SKM-1 (cell line): ENCODE results near the gene MAGEA3.
"Not testable (repeated sequence)": the region's sequence is repeated elsewhere in the genome, so short reads cannot be mapped to it uniquely, and the experiment has no call there.

ENCODE experiments used
- DNase-seq: peaks from one replicate; lab custom pipeline; 2025; ENCODE audit not compliant: unreplicated experiment; lab: John Stamatoyannopoulos, UW

MAGEA3 gene

DNA sequence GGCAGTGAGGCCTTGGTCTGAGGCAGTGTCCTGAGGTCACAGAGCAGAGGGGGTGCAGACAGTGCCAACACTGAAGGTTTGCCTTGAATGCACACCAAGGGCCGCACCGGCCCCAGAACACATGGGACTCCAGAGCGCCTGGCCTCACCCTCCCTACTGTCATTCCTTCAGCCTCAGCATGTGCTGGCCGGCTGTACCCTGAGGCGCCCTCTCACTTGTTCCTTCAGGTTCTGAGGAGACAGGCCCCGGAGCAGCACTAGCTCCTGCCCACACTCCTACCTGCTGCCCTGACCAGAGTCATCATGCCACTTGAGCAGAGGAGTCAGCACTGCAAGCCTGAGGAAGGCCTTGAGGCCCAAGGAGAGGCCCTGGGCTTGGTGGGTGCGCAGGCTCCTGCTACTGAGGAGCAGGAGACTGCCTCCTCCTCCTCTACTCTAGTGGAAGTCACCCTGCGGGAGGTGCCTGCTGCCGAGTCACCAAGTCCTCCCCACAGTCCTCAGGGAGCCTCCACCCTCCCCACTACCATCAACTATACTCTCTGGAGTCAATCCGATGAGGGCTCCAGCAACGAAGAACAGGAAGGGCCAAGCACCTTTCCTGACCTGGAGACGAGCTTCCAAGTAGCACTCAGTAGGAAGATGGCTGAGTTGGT, 37.4 kb downstream of the MAGEA3 start:
- DNase-seq, result no peak

- DNase-seq, result not testable (repeated sequence)
Measured at GRCh38 chrX:152736528-152736927, 37.9 kb downstream of the MAGEA3 start.

GRCh38 chrX:152738560-152738959, 40.0 kb downstream of the MAGEA3 start:
- DNase-seq, result no peak
